ENCODE results near the gene CDK5R1. TPM values are rescaled to one million over a fixed set of nuclear protein-coding genes. Genes with fewer than 3 reads are reported as not detected.
A peak's percentile ranks its signal among the peaks of the same experiment; 100 is the strongest.

The CDK5R1 gene
- polyA plus RNA-seq, 1 donor (not counting 4 experiments of a cell fraction or from before 2014, with no cell fraction given) = 2.9 TPM

GRCh38 chr17:32444301-32445073 is 42.3 kb upstream of the CDK5R1 start, which contains the start of gene PSMD11:
Gene PSMD11, plus strand, starts transcription at chr17:32444510. Its CDS starts 14 bp downstream, at chr17:32444524.
- FAIRE-seq (no peak), DNase-seq (ENCODE audit: low read depth, low spot score) (peak; percentile 54)
- Histone ChIP-seq H3K4me1 (ENCODE audit: control insufficient read depth, extremely low read depth, insufficient read depth, low read length) (peaks cover 11% of the 10 kb centered on the region), H3K4me2 (ENCODE audit: control insufficient read depth, extremely low read depth, insufficient read depth, low read depth, low read length) (peak within 1 kb of the TSS; percentile 98), H3K36me3 (ENCODE audit: control insufficient read depth in 2 of 2, extremely low read depth in 1 of 2, insufficient read depth in 2 of 2, low read length in 2 of 2) (peaks cover 5 to 9% of the 10 kb centered on the region in 2 experiments), H3K9ac (ENCODE audit: control insufficient read depth, extremely low read depth, insufficient read depth, low read length) (peak within 1 kb of the TSS; percentile 89), H2AFZ (ENCODE audit: control insufficient read depth, low read length) (peak within 1 kb of the TSS; percentile 96), H3K4me3 (ENCODE audit: control insufficient read depth in 2 of 3, extremely low read depth in 1 of 3, insufficient read depth in 2 of 3, low read depth in 1 of 3, low read length in 3 of 3) (peak within 1 kb of the TSS; percentile 87 to 100 (median 96)), H3K27ac (ENCODE audit: control insufficient read depth, insufficient read depth, low read length) (peak within 1 kb of the TSS; percentile 85), H3K79me2 (ENCODE audit: control insufficient read depth, insufficient read depth, low read length) (peaks cover 49% of the 10 kb centered on the region), H3K27me3 (ENCODE audit: control insufficient read depth, extremely low read depth, insufficient read depth, low read length) (no peaks in the 10 kb centered on the region), H3K9me3 (ENCODE audit: control insufficient read depth, low read depth, low read length) (no peaks in the 10 kb centered on the region), H4K20me1 (ENCODE audit: control insufficient read depth, extremely low read depth, insufficient read depth, low read length) (peaks cover 10% of the 10 kb centered on the region), H3K9me1 (ENCODE audit: control insufficient read depth, extremely low read depth, insufficient read depth, low read length) (no peaks in the 10 kb centered on the region)
- dilution Hi-C loops (cut with MboI; ENCODE audit: extremely low pct_ligation_motif_present, low sequenced_read_pairs) = no loop called here
- TF ChIP-seq EZH2 (IDR thresholded peaks at IDR 0.05; ENCODE audit: low read length) (no peak), CTCF (optimal IDR thresholded peaks at IDR 0.05 in 1 of 3, IDR thresholded peaks at IDR 0.05 in 1 of 3, conservative IDR thresholded peaks at IDR 0.05 in 1 of 3; ENCODE audit: extremely low read depth in 1 of 3, insufficient read depth in 2 of 3, low read length in 3 of 3) (peak in 2 of 3 experiments; percentile 77 to 91)

- H4K20me1 ChIP-seq (ENCODE audit: control insufficient read depth, extremely low read depth, insufficient read depth, low read length) = peaks cover 10% of the 10 kb centered on the region
- TF ChIP-seq EZH2 (IDR thresholded peaks at IDR 0.05; ENCODE audit: low read length) (no peak), CTCF (optimal IDR thresholded peaks at IDR 0.05 in 1 of 3, IDR thresholded peaks at IDR 0.05 in 1 of 3, conservative IDR thresholded peaks at IDR 0.05 in 1 of 3; ENCODE audit: extremely low read depth in 1 of 3, insufficient read depth in 2 of 3, low read length in 3 of 3) (no peak)
- peak overlapping the region; percentile 97 for H3K4me2 ChIP-seq (ENCODE audit: control insufficient read depth, extremely low read depth, insufficient read depth, low read depth, low read length)
- dilution Hi-C loops (cut with MboI; ENCODE audit: extremely low pct_ligation_motif_present, low sequenced_read_pairs) = no loop called here
- H3K9me3 ChIP-seq (ENCODE audit: control insufficient read depth, low read depth, low read length) = no peaks in the 10 kb centered on the region
- H3K4me3 ChIP-seq (ENCODE audit: control insufficient read depth in 2 of 3, extremely low read depth in 1 of 3, insufficient read depth in 2 of 3, low read depth in 1 of 3, low read length in 3 of 3) = peak overlapping the region; percentile 87 to 100 (median 96)
- H3K9me1 ChIP-seq (ENCODE audit: control insufficient read depth, extremely low read depth, insufficient read depth, low read length) = no peaks in the 10 kb centered on the region
- no peaks in the 10 kb centered on the region for H3K27me3 ChIP-seq (ENCODE audit: control insufficient read depth, extremely low read depth, insufficient read depth, low read length)
- DNase-seq (ENCODE audit: low read depth, low spot score) = peak; percentile 21
- H3K79me2 ChIP-seq (ENCODE audit: control insufficient read depth, insufficient read depth, low read length) = peaks cover 55% of the 10 kb centered on the region
- peak overlapping the region; percentile 89 for H3K9ac ChIP-seq (ENCODE audit: control insufficient read depth, extremely low read depth, insufficient read depth, low read length)
- H3K36me3 ChIP-seq (ENCODE audit: control insufficient read depth in 2 of 2, extremely low read depth in 1 of 2, insufficient read depth in 2 of 2, low read length in 2 of 2) = peaks cover 7 to 9% of the 10 kb centered on the region in 2 experiments
- FAIRE-seq = peak; percentile 23
- H2AFZ ChIP-seq (ENCODE audit: control insufficient read depth, low read length) = peak overlapping the region; percentile 77
- peaks cover 11% of the 10 kb centered on the region for H3K4me1 ChIP-seq (ENCODE audit: control insufficient read depth, extremely low read depth, insufficient read depth, low read length)
- peak overlapping the region; percentile 85 for H3K27ac ChIP-seq (ENCODE audit: control insufficient read depth, insufficient read depth, low read length)
These were observed 41.7 kb upstream of the CDK5R1 start for GRCh38 chr17:32445074-32445415.

All from keratinocyte (primary cell).